GM18951 (cell line): ENCODE data around the gene AGAP2.
A peak's percentile ranks its signal among the peaks of the same experiment; 100 is the strongest.
"Not testable (repeated sequence)": the region's sequence is repeated elsewhere in the genome, so short reads cannot be mapped to it uniquely, and the experiment has no call there.

ENCODE experiments used
- POLR2A ChIP-seq: IDR thresholded peaks from 4 replicates; pipeline ENCODE4 v1.6.1; 2011; ENCODE audit warnings: mild to moderate bottlenecking; ENCODE audit not compliant: insufficient read length, insufficient read depth; ENCODE audit errors: extremely low read depth
- in situ Hi-C: fragments of 300-500 bp; cut with MboI; formaldehyde crosslinking; loops from one replicate; pipeline ENCODE4 v1.12.0; 2022; ENCODE audit warnings: low sequenced_read_pairs, mixed read lengths, inconsistent platforms; ENCODE audit not compliant: unreplicated experiment

AGAP2 gene

GRCh38 chr12:57724003-57724935 lies 14.3 kb downstream of the AGAP2 start:
- TF ChIP-seq POLR2A = peak; percentile 18
- in situ Hi-C loops = no loop called here

- in situ Hi-C loops = no loop called here
- TF ChIP-seq POLR2A = no peak
Measured at GRCh38 chr12:57723630-57723962, 14.9 kb downstream of the AGAP2 start.

- TF ChIP-seq POLR2A = peak; percentile 17
- in situ Hi-C loops = no loop called here
Measured at GRCh38 chr12:57722716-57723629, 15.6 kb downstream of the AGAP2 start.

- in situ Hi-C loops = not testable (repeated sequence)
Measured at GRCh38 chr12:57721846-57722608, 16.5 kb downstream of the AGAP2 start.

GRCh38 chr12:57720606-57721595 lies 17.6 kb downstream of the AGAP2 start:
- TF ChIP-seq POLR2A = no peak
- in situ Hi-C loops = no loop called here

- in situ Hi-C loops = no loop called here
- TF ChIP-seq POLR2A = no peak
Measured at GRCh38 chr12:57719777-57720605, 18.6 kb downstream of the AGAP2 start.

GRCh38 chr12:57718641-57719528 lies 19.7 kb downstream of the AGAP2 start:
- no peak for TF ChIP-seq POLR2A
- in situ Hi-C loops = no loop called here

GRCh38 chr12:57717846-57718640 lies 20.5 kb downstream of the AGAP2 start:
- no peak for TF ChIP-seq POLR2A
- in situ Hi-C loops = no loop called here

GRCh38 chr12:57717131-57717530 lies 21.4 kb downstream of the AGAP2 start:
- in situ Hi-C loops = no loop called here
- no peak for TF ChIP-seq POLR2A

- in situ Hi-C loops = no loop called here
- TF ChIP-seq POLR2A = no peak
Measured at GRCh38 chr12:57716305-57716704, 22.2 kb downstream of the AGAP2 start.
